ENCODE results near the gene P4HTM.

Gene P4HTM

GRCh38 chr3:49007771-49008528, 17.9 kb downstream of the P4HTM start:
- no peaks in the 10 kb centered on the region for H3K4me1 ChIP-seq (ENCODE audit: control insufficient read depth, insufficient read depth, low read length)
- H3K36me3 ChIP-seq (ENCODE audit: control insufficient read depth in 2 of 2, insufficient read depth in 1 of 2, low read length in 2 of 2) = peaks cover 3 to 25% of the 10 kb centered on the region in 2 experiments; a peak in 2 of 3 replicates
- H3K4me3 ChIP-seq (ENCODE audit: low read depth, low read length) = peak overlapping the region; percentile 74
- H3K9me3 ChIP-seq (ENCODE audit: control insufficient read depth, insufficient read depth, low read depth, low read length) = no peaks in the 10 kb centered on the region
- ChIA-PET CTCF (interaction anchor here (0.7 to 3.8 kb wide), 9 partner anchors 8 to 20 kb away, joined by 3 to 20 read pairs (median 5); partner anchors contain the start of genes NDUFAF3 and P4HTM), POLR2A (interaction anchor here (0.6 to 4.4 kb wide), 18 partner anchors 12 to 606 kb away, joined by 3 to 141 read pairs (median 6); partner anchors contain the start of genes ARIH2, DALRD3, IMPDH2 and IP6K2)
- peak overlapping the region; percentile 93 for H3K27ac ChIP-seq (ENCODE audit: extremely low read depth, low read depth, low read length)
- TF ChIP-seq OSR2 (tag by site-specific recombination; IDR thresholded peaks at IDR 0.05) = 0 out of 2 replicates have a peak, but pooled peaks have one; percentile 4
- no peak for TF ChIP-seq ZNF624 (tag by site-specific recombination; IDR thresholded peaks at IDR 0.05)
- no peak for TF ChIP-seq ZNF560 (tag by site-specific recombination; IDR thresholded peaks at IDR 0.05; ENCODE audit: borderline replicate concordance)
- TF ChIP-seq ZNF24 (tag by site-specific recombination; IDR thresholded peaks at IDR 0.05) = no peak
- no peak for TF ChIP-seq ZNF645 (tag by site-specific recombination; IDR thresholded peaks at IDR 0.05)
- TF ChIP-seq FEZF1 (tag by site-specific recombination; IDR thresholded peaks at IDR 0.05) = no peak
- peak; percentile 85 for TF ChIP-seq ZFHX2 (tag by site-specific recombination; conservative IDR thresholded peaks at IDR 0.05)
- no peak for TF ChIP-seq ZBTB44 (tag by site-specific recombination; IDR thresholded peaks at IDR 0.05)
- TF ChIP-seq KLF9 (tag by site-specific recombination; IDR thresholded peaks at IDR 0.05; ENCODE audit: low read depth) = peak; percentile 93
- TF ChIP-seq ZNF2 (tag by site-specific recombination; IDR thresholded peaks at IDR 0.05) = 0 out of 2 replicates have a peak, but pooled peaks have one; percentile 9
- TF ChIP-seq ZBTB20 (tag by site-specific recombination; IDR thresholded peaks at IDR 0.05) = peak; percentile 48
- TF ChIP-seq ZNF266 (tag by site-specific recombination; IDR thresholded peaks at IDR 0.05; ENCODE audit: low read depth) = no peak
- peak; percentile 69 for TF ChIP-seq KLF1 (tag by site-specific recombination; IDR thresholded peaks at IDR 0.05)
- TF ChIP-seq ZNF513 (tag by site-specific recombination; IDR thresholded peaks at IDR 0.05) = peak; percentile 51; the same call in 1 of the 2 replicates
- TF ChIP-seq HIC1 (tag by site-specific recombination; IDR thresholded peaks at IDR 0.05) = no peak
- TF ChIP-seq ZNF366 (tag by site-specific recombination; conservative IDR thresholded peaks at IDR 0.05) = 0 out of 2 replicates have a peak, but pooled peaks have one; percentile 7
- peak; percentile 46; the same call in 1 of the 2 replicates for TF ChIP-seq KLF7 (tag by site-specific recombination; IDR thresholded peaks at IDR 0.05; ENCODE audit: borderline replicate concordance)
- peak; percentile 2; the same call in 1 of the 2 replicates for TF ChIP-seq ZNF501 (tag by site-specific recombination; IDR thresholded peaks at IDR 0.05)
- TF ChIP-seq SP3 (tag by site-specific recombination; IDR thresholded peaks at IDR 0.05) = peak; percentile 83
- 0 out of 2 replicates have a peak, but pooled peaks have one; percentile 0 for TF ChIP-seq MZF1 (tag by site-specific recombination; IDR thresholded peaks at IDR 0.05; ENCODE audit: borderline replicate concordance)
- no peak for TF ChIP-seq ZNF221 (tag by site-specific recombination; IDR thresholded peaks at IDR 0.05; ENCODE audit: borderline replicate concordance)
- TF ChIP-seq SP2 (tag by site-specific recombination; IDR thresholded peaks at IDR 0.05) = peak; percentile 62
- no peak for TF ChIP-seq TCF7L2 (IDR thresholded peaks at IDR 0.05; ENCODE audit: borderline replicate concordance, low read depth, low read length)
- TF ChIP-seq ZNF398 (tag by site-specific recombination; IDR thresholded peaks at IDR 0.05) = peak; percentile 79
- TF ChIP-seq KLF8 (tag by site-specific recombination; IDR thresholded peaks at IDR 0.05) = peak; percentile 58
- no peak for TF ChIP-seq ZNF76 (tag by site-specific recombination; IDR thresholded peaks at IDR 0.05; ENCODE audit: borderline replicate concordance, low read depth)
- peak; percentile 5; the same call in 1 of the 2 replicates for TF ChIP-seq ZFP37 (tag by site-specific recombination; IDR thresholded peaks at IDR 0.05)
- TF ChIP-seq ZNF677 (tag by site-specific recombination; IDR thresholded peaks at IDR 0.05) = no peak
- TF ChIP-seq ZBTB48 (tag by site-specific recombination; IDR thresholded peaks at IDR 0.05) = 0 out of 2 replicates have a peak, but pooled peaks have one; percentile 16
- no peak for TF ChIP-seq GFI1B (tag by site-specific recombination; IDR thresholded peaks at IDR 0.05)

Data from HEK293 (cell line).